Fibroblast of skin of right biceps (primary cell): ENCODE data around the gene CDH10.
A peak's percentile ranks its signal among the peaks of the same experiment; 100 is the strongest.

Experiments
- DNase-seq: peaks from one replicate; pipeline ENCODE4 v3.0.0-alpha.2; 2013

CDH10 gene

GRCh38 chr5:24595329-24595728, 49.4 kb downstream of the CDH10 start:
- DNase-seq = no peak

DNA sequence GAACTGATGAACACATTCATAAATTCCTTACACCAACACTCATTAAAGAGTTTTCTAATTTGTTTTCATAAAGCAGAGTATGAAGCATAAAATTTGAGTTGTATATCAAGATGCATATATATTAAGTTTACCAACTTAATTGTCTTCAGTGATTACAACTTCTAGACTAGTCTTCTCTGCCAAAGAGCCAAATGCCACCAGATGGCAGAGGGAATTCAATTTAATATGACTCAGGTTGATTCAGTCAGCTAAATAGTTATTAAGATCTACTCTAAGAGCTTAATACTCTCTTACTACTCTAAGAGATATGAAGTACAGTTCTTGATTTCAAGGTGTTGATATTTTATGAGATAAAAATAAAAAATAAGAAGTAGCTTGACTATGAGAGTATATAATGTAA, 53.4 kb downstream of the CDH10 start:
- no peak for DNase-seq

- DNase-seq = no peak
Measured at GRCh38 chr5:24589566-24589965, 55.2 kb downstream of the CDH10 start.

DNA sequence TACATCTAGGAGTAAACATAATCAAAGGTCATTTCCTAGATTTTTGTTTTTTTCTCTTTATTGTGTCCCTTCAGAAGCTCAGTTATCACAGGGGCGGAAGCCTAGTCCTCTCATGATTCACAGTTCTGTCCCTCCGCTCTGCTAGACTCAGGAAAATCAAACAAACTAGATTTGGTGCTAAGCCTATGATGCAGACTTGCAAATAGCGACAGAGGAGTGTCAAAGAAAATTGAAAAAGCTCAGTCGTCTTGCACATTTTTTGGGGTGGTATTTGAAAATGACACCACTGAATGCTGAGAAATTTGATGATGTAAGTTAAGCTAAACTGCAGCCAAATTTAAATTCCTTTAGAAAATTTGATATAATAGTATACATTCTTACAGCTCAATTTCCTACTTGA, 59.0 kb downstream of the CDH10 start:
- DNase-seq = no peak

DNA sequence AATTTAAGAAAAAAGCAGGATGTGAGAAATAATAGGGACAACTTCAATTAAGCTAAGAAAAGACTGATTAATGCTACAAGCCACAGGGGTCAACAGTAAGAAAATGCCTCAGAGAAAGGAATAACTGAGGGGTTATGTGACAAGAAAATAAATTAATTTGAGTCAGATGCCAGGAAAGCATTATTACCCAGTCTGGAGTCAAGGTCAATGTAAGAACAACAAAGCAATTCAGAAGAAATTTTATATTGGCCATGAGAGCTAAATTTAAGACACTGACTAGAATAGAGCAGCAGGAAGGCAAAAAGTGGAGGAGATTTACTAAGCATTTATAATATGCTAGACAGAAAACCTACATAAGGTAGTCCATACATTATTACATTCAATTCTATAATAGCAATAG, 73.5 kb downstream of the CDH10 start:
- DNase-seq = no peak

DNA sequence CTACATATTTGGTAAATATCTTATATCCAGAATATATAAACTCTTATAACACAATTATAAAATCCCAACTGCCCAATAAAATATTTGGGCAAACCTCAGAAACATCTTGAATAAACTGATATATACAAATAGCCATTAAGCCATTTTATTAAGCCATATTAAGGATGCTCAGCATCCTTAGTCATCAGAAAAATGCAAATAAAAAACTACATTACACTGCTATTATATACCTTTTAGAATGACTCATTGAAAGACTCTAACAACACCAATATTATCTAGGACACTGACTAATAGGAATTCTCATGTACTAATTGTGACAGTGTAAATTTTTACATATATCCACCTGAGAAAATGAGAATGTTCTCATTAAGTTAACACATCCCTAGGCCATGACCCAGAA, 77.8 kb downstream of the CDH10 start:
- no peak for DNase-seq

DNA sequence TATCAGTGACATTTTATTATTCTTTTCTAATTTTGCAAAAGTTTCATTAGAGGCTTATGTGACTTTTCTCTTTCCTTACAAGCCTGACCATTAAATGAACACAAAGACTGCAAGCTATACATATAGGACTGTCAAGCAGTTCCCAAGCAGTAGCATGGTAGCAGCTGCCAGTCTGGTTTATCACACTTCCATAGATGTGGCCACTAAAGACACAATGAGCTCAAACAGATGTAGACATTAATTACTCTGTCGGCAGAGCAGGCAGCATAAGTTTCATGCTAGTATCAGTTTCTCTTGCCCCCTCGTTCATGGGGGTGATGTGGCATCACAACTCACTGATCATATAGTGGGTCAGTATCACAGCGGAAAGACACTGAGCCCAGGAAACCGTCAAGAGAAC, 89.5 kb downstream of the CDH10 start:
- no peak for DNase-seq

GRCh38 chr5:24547132-24547531, 97.6 kb downstream of the CDH10 start:
- DNase-seq = no peak

DNA sequence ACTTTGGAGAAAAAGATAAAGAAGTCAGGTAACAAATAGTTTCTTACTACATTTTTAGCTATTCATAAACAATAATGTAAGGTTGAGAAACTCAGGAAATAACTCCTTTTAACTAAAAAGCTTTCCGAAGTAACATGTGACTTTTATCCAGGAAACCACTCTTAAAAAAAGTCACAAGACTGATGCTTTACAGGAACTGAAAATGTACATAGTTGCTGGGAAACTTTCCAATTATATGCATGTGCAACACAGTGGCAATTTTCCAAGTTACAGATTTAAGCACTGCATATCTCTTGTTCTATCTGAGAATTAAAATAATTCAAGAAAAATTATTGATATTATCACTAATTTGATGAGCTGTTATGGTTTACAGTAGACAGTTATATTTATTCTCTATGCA, 105.2 kb downstream of the CDH10 start:
- peak; percentile 32 for DNase-seq

- DNase-seq = no peak
Measured at GRCh38 chr5:24538346-24538745, 106.4 kb downstream of the CDH10 start.

DNA sequence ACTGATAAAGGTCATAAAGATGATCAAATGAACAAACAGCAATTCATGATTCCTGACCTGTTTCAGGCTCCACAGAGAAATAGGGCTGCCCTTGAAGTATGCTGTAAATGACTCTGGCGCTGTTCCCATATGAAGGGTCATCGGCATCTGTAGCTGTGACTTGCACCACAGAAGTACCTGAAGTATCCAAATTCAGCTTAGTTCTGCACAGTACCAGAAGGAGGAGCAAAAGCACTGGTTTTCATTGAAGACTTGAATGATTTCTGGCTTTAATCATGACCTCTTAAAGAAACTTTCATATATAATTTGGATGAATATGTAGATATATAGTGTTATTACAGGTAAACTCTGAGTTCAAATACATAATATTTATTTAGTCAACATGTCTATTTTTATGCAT, 109.1 kb downstream of the CDH10 start:
- DNase-seq = no peak

DNA sequence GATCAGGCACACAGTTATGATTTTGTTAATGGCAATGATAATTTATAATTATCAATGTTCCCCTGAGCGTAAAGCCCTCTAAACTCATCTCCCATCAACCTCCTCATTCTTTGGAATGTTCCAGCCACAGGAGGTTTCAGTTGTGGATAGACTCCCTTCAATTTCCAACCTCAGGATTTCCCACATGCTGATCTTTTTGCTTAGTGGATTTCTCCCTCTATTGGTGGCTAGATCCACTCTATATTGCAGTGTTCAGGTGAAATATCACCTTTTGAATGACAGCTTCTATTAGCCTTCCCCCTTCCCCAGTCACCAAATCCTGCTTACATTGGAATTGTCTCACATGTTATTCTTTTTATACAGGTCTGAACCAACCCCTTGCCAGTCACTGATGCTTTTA, 113.9 kb downstream of the CDH10 start:
- no peak for DNase-seq

DNA sequence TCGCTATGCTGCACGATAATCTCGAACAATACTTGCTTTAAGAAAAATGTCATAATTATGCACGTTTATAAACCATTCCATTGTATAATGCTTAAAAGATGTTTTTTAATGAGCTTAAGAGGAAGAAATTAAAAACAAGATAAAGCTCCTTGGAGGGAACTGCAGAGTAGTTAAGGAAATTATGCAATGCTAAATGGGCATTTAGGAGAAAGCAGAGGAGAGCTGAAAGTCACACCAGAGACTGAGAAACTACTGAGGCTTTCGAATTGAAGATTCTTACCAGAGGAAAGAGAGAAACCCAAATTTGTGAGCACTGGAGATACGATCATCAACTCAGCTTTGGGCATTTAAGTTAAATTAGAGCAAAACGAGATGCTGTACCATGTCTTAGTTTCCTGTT, 119.4 kb downstream of the CDH10 start:
- DNase-seq = no peak

DNA sequence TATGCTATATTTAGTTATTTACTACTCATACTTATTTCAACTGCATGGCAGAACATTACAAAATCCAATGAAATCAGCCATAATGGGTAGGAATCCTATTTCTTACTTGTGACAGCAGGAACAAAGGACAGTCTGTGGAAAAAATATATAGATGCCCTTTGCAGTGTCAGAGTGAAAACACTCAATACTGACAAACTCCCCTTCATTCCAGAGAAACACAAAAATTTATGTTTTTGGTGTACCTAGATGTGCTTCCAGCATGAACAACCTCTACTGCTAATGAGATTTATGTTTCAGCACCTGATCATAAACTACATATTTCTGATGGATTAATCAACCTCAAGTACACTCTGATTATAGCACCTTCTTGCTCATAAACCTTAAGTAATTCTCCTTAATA, 132.4 kb downstream of the CDH10 start:
- DNase-seq = no peak

- DNase-seq = no peak
Measured at GRCh38 chr5:24510523-24510988, 134.2 kb downstream of the CDH10 start.

DNA sequence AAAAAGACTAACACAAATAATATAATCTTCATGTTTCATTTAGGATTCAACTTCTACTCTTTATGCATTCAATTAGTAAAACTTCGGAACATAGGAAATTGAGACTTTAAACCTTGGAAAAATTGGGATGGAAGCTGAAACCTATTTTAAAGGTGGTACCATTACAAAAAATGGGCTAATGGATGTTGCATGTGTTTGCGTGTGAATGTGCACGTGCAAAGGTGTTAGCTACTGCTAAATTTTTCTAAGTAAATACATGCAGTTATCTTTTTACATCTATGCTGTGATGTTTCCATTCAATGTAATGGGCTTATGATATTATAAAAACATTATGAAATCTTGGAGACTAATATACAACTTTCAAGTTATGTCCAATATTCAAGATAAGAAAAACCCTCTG, 134.8 kb downstream of the CDH10 start:
- DNase-seq = no peak

DNA sequence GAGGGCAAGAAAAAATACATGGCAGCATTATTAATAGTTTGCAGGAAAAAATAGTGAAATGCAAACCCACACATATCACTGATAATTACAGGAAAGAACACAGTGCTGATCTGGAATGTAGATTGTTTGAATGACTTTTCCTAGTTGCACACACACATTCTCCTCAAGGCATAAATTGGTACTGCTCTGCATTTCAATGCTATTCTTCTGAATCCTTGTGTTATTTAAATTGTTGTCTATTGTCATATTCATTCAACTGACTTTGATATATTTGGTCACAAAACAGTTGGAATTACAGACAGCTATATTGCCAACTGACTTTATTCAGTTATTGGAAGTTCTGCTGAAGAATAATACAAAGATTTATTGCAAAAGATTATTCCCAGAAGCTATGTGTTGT, 139.5 kb downstream of the CDH10 start:
- DNase-seq = no peak

GRCh38 chr5:24497591-24498157, 147.1 kb downstream of the CDH10 start:
- DNase-seq = no peak

- no peak for DNase-seq
Measured at GRCh38 chr5:24497145-24497544, 147.6 kb downstream of the CDH10 start.

DNA sequence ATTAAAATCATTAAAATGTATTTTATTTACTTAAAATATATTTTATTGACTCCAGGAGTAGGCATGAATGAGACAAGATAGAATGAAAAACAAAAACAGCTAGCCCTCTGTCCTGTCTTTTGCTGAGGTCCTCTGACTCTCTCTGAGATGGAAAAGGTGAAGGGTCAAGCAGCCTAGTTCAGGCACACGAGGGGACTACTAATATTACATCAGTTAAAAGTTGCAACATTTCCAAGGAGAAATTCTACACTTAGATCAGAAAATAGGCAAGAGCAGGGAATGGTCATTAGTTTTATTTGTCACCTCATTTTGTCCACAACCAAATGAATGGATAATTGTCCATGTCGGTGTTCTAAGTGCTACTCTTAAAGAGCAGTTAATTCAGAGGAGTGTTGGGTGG, 148.5 kb downstream of the CDH10 start:
- DNase-seq = no peak

DNA sequence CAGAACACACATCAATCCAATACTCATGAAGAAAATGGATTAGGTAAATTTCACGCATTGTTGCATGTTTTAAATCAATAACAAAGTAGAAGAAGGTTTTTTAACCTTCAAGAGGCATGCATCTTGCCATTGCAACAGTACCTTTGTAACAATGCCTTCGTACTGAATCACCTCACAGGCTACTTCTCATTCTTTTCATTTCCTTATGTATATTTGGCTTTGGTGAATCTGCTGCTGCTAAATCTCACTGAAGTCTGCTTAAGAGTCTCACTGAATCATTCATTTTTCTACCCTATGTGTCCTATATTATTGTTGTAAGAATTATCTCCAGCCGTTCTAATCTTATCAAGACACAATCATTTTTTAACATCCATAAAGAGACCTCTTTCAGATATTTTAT, 152.5 kb downstream of the CDH10 start:
- no peak for DNase-seq

GRCh38 chr5:24491490-24491889, 153.3 kb downstream of the CDH10 start:
- DNase-seq = no peak

GRCh38 chr5:24487368-24488229, 157.2 kb downstream of the CDH10 start:
- DNase-seq = no peak

DNA sequence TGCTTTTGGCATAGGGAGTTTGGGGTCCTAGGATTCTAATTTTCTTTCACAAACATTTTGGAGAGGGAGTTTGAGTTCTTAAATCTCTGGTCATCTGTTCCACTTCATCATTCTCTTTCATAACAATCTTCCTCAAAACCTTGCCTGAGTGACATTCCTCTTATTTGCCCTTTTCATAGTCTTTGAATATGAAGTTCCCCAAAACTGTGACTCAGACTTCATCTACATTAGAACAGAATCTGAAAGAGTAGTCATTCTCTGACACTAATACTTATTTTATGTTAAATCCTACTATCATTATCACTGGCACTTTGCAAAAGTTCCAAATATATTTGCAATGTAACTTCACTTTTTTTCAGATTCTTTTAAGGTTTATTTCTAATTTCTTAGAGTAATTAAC, 163.8 kb downstream of the CDH10 start:
- DNase-seq = no peak

- DNase-seq = no peak
Measured at GRCh38 chr5:24477958-24478357, 166.8 kb downstream of the CDH10 start.
